Activated gamma-delta T cell (primary cell): Measurements from ENCODE around the gene RBX1.
"Not testable (repeated sequence)": the region's sequence is repeated elsewhere in the genome, so short reads cannot be mapped to it uniquely, and the experiment has no call there.

Source experiments
- DNase-seq: peaks from one replicate; lab custom pipeline; 2025; lab: John Stamatoyannopoulos, UW

The RBX1 gene

DNA sequence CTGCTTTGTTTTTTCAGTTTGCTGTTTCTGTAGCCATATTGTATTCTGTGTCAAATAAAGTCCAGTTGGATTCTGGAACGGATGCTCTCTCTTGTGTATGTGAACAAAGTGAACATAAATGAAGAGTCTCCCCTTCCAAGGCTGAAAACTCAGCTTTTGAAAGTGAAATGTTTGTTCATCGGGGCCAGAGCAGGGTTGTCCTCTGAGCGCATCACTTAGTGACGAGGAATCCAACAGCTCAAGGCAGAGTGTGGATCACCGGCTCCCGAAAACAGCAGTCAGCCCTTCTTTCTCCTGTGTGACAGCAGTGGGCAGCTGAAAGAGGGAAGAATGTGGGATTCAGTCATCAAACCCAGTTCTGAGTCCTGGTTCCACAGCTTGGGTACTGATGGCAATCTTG, 21.4 kb downstream of the RBX1 start:
- DNase-seq, result no peak

DNA sequence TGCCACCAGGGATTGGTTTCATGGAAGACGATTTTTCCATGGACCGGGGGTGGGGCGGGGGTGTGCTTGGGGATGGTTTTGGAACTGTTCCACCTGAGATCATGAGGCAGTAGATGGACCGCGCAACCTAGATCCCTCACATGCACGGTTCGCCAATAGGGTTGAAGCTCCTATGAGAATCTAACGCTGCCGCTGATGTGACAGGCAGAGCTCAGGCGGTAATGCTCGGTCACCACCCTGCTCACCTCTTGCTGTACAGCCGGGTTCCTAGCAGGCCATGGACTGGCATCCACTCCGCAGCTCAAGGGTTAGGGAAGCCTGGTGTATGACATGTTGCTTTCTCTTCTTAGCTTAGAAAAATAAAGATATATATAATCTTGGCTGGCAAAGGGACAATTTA, 22.0 kb downstream of the RBX1 start:
- no peak for DNase-seq

DNA sequence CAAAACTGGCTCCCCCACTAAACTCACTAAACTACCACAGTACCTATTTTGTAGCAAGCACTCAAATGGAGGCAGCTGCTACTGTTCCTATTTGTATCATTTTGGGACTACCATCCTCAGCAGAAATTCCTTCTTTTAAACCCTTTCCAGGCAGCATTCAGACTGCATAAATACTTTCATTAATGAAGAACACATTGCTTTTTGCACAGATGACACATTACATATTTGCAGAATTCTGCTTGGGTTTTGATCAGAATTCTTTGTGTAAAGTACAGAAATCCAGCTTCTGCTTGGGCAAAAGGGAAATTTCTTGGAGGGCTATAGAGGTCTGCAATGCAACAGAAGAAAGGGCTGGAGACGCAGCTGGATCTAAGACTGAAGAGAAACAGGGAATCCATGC, 24.2 kb downstream of the RBX1 start:
- no peak for DNase-seq

DNA sequence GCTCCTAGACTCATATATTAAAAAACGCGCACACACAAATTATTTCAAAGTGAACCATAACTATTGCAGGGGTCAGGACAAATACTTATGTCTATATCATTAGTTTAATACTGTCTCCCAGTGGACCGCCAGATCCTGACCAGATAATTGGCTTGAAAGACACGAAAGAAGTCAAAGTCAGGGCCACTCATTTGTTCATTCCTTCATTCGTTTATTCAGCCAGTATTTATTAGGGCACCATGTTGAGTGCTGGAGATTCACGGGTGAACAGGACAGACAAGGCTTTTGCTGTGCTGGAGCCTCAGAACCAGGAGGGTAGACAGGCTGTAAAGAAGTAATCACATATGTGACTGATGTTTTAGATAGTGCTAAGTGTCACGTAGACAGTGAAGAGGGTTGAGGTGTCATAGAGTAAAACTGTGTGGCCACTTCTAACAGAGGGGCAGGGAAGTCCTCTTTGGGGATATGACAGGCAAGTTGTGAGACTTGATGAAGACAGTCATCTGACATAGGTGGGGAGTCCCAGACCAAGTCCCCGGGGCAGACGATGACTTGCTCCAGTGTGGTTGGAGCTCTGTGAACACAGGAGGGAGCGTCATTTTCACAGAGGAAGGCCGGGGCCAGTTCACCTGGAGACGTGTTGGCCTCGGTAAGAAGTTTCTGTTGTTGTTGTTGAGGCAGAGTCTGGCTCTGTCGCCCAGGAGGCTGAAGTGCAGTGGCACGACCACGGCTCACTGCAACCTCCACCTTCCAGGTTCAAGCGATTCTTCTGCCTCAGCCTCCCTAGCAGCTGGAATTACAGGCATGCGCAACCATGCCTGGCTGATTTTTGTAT, 25.9 kb downstream of the RBX1 start:
- DNase-seq, result no peak

DNA sequence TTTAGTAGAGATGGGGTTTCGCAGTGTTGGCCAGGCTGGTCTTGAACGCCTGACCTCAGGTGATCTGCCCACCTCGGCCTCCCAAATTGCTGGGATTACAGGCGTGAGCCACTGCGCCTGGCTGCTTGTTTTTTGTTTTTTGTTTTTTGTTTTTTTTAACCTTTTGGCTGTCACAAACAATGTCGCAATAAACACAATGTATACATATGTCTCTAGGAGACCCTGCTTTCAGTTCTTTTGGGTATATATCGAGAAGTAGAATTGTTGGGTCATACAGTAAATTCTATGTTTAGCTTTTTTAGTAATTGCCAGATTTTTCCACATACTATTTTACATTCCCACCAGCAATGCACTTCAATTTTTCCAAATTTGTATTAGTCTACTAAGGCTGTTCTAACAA, 28.0 kb downstream of the RBX1 start:
- DNase-seq, result no peak

DNA sequence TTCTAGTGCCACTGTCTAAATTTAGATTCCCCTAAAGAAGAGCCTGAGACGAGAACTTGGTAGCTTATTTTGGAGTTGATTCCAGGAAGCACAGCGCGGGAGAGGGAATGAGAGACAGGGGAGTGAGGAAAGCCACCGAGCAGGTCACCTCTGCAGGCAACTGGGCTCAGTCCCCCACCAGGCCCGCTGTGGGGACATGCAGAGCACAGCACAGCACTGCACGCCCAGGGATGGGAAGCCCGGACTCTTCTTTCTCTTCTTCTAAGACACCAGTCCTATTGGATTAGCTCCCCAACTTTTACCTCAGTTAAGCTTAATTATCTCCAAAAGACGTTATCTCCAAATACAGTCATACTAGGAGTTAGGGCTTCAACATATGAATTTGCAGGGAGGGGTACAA, 28.7 kb downstream of the RBX1 start:
- no peak for DNase-seq

DNA sequence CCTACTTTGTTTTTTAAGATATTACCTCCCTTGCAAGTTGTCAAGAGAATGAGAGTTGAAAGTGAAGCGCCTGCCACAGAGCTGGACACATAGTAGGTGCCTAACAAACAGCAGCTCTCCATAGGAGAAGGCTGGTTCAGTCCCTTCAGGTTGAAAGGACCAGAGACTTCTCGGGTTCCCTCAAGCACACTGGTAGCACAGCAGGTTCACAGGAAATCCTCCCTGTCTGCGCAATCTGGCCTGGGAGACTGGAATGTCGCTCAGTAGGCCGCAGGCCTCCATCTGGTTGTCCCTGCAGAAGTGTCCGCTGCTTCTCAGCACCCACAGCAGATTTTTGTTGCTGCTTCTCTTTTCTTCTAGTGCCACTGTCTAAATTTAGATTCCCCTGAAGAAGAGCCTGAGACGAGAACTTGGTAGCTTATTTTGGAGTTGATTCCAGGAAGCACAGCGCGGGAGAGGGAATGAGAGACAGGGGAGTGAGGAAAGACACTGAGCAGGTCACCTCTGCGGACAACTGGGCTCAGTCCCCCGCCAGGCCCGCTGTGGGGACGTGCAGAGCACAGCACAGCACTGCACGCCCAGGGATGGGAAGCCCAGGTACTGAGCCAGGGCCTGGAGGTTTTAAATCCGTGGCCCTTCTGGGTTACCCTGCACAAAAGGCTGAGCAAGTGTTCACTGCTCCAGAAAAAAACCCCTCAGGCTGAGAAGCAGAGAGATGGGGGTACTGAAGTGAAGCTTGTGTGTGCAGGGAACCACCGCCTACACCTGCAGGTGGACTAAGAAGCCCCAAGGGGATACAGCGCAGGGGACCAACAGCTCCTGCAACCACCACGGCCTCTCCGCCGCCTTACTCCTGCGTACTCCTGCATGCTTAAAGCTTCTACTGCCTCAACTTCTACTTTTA, 31.6 kb downstream of the RBX1 start:
- no peak for DNase-seq

DNA sequence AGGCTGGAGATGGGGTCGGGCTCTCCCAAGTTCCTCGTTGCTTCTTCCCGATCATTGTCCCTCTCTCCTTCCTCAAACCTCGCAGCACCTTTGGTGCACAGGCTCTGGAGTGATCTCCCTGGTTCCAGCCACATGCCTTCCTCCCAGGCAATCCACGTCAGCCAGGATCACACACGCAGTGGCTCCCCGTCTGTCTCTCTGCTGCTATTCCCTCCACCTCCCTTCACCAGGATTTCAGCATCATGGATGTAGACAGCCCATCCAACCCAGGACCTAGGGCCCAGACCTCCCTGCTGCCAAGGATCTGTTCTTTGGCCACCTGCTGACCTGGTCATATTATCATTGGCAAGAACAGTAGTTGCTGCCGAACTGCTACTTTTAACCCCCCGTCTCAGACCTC, 40.1 kb downstream of the RBX1 start:
- no peak for DNase-seq

DNA sequence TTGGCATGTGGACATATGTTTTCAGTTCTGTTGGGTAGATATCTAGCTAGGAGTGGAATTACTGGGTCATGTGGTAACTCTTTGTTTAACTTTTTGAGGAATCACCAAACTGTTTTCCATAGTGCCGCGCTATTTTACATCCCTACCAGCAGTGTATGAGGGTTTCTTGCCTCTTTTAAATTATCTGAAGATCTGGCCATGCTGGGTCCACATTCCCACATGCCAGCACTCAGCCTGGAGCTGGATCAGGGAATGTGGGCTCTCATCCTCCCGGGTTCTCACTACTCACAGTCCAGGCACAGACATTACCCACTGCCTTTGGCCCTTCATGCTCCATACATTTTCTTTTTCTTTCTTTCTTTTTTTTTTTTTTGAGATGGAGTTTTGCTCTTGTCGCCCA, 44.6 kb downstream of the RBX1 start:
- no peak for DNase-seq

DNA sequence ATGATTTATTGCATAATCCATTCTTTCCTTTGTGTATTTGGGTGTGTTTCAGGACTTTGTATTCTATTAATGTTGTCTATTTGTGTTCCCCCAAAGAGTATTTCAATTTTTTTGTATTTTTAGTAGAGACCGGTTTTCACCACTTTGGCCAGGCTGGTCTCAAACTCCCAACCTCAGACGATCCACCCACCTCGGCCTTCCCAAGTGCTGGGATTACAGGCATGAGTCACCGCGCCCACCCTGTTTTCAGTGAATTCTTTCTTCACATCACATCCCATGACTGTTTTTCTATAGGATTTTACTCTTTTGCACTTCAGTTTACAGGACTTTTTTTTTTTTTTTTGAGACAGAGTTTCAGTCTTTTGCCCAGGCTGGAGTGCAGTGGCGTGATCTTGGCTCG, 46.3 kb downstream of the RBX1 start:
- DNase-seq, result no peak

DNA sequence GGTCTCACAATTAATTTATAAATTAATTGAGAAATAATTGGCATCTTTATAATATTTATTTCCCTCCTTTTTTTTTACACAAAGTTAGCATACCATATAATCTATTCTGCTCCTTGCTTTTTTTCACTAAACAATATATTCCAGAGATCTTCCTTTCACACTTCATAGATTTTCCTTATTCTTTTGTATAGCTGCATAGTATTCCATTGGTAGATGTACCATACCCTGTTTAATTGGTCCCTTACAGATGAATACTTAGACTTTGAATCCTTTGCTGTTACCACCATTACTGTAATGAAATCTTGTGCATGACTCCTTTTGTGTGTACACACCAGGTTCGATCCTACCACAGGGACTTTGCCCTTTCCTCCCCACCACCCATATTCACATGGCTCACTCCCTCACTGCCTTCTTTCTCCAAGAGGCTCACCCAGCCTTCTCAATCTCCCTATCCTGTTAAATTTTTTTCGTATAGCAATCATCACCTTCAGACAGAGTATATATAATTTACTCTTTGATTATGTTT, 48.9 kb downstream of the RBX1 start:
- DNase-seq, result no peak

DNA sequence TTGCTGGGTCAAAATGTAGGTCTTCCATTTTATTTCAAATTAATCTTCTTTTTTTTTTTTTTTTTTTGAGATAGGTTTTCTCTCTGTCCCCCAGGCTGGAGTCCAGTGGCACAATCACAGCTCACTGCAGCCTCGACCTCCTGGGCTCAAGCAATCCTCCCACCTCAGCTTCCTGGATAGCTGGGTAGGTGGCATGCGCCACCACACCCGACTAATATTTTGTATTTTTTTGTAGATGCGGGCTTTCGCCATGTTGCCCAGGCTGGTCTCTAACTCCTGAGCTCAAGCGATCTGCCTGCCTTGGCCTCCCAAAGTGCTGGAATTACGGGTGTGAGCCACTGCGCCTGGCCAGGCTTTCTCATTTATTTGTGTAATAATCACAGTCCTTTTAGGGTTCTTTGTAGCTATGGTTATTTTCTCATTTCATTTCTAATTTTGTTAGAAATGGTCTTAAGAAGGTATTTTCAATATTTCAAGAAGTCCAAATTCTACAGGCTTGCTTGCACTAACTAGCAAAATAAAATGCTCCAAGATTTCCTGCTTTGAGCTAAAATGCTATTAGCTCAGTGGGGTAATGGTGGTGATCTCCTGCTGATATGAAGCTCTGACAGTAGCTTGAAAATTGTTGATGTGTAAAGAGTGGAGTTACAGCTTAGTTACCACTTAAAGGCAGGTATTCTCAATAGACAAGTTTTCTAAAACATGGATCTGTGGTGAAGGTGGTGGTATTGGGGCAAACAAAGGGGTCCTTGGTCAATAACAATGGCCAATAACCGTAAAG, 50.0 kb downstream of the RBX1 start:
- no peak for DNase-seq

DNA sequence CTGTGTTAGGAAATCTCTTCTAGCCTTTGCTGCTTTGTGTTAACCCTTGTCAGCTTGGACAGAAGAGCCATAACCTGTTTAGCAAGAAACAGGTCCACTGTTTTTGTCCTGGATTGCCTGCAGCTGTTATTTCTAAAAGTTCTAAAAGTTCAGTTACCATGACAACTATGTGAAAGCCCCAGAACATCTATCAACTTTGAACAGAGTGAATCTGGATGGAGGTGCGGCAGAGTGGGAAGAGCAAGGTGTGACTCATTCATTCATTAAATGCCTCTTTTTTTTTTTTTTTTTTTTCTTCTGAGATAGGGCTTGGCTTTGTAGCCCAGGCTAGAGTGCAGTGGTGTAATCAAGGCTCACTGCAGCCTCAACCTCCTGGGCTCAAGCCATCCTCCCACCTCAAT, 50.5 kb downstream of the RBX1 start:
- DNase-seq, result no peak

DNA sequence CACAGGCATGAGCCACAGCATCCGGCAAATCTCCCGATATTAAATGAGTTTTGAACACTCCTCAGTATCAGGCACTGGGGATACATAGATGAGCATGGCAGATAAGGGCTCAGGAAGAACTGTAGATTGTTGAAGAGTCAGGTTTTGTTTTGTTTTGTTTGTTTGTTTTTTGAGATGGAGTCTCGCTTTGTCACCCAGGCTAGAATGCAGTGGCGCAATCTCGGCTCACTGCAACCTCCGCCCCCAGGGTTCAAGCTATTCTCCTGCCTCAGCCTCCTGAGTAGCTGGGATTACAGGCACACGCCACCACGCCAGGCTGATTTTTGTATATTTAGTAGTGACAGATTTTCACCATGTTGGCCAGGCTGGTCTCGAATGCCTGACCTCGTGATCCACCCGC, 51.2 kb downstream of the RBX1 start:
- DNase-seq, result not testable (repeated sequence)

DNA sequence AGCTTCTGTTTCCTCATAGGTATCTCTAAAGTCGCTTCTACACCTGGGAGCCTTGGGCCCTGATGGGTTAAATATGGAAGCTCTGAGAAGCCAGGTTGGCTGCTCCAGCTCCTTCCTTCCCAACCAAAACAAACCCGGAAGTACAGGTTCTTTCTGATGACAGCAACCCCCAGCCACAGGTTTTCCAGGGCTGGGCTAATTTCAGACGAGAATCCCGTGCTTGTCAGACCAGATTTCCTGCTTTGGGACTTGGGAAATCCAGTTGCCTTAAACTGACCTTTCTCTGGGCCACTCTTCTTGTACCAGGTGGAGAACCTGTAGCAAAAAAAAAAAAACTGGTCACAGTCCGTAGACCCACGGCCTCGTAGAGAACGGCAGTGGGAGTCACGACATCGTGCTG, 51.9 kb downstream of the RBX1 start:
- no peak for DNase-seq

DNA sequence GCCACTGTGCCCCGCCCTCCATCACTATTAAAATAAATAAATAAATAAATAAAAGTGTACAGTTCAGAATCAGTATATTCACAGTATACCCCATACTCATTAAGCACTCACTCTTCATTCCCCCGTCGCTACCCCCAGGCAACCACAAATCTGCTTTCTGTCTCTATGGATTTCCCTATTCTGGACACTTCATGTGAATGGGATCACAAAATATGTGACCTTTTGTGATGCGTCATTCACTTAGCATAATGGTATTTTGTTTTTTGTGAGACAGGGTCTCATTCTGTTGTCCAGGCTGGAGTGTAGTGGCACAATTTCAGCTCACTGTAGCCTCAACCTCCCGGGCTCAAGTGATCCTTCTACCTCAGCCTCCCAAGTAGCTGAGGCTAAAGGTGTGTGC, 52.8 kb downstream of the RBX1 start:
- DNase-seq, result no peak

DNA sequence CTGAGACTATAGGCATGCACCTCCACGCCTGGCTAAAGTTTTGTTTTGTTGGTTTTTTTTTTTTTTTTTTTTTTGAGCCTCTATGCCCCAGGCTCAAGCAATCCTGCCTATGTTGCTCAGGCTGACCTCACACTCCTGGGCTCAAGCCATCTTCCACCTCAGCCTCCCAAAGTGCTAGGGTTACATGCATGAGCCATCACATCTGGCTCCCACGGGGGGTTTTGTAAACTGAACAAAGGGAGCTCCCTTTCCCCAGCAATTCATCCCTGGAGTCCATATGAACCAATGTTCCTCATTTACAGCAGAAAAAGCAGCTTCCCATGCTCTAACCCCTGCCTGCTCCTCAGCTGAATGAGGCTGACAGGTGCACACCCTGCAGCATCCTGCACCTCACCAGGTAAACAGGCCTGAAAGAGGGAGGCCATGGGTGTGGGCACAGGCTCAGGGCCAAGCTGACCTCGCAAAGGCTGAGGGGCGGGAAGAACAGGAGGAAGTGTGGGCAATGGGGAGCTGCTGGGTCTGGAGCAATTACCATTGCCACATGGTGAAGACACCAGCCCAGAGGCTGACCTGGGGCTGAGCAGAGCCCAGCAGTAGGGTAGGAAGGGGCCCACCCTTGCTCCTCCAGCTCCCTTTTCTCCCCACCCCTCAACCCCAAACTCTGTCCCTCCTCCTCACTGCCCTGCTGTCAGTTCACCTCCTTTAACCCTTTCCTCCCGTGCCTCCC, 58.2 kb downstream of the RBX1 start:
- DNase-seq, result no peak

DNA sequence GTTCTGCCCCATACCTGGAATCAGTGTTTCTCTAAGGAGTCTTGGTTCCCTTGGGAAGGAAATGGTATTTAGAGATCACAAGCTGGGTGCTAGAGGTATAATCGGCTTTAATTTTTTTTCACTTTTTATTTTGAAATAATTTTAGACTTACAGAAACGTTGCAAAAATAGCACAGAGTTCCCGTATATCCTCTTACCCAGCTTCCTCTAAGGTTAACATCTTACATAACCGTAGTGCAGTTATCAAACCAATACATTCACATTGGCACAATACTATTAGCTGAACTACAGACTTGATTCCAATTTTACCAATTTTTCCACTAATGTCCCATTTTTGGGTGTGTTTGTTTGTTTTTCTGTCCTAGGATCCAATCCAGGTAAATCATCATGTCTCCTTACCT, 63.8 kb downstream of the RBX1 start:
- DNase-seq, result no peak

DNA sequence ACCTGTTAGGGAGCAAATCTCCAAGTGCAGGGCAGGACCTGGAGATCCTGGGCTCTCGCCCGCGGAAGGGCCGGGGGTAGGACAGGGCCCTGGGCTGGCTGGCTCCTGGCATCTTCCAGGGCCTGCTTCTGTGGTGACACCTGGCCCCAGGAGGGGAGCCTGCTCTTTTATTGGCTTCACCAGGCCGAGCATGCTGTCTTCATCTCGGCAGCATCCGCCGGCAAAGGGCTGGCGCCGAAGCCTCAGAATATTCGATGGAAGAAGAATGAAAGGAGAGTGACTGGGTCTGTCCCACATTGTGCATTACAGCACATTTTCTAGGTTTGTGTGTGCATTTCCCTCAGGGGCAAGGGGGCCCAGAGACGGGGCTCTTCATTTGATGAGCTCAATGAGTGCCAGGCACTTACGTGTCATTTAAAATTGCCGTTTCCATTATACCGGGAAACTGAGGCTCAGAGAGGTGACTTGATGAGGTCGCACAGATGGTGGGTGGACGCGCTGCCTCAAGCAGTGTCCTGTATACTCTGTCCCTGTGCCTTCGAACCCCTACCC, 70.0 kb downstream of the RBX1 start:
- DNase-seq, result no peak

DNA sequence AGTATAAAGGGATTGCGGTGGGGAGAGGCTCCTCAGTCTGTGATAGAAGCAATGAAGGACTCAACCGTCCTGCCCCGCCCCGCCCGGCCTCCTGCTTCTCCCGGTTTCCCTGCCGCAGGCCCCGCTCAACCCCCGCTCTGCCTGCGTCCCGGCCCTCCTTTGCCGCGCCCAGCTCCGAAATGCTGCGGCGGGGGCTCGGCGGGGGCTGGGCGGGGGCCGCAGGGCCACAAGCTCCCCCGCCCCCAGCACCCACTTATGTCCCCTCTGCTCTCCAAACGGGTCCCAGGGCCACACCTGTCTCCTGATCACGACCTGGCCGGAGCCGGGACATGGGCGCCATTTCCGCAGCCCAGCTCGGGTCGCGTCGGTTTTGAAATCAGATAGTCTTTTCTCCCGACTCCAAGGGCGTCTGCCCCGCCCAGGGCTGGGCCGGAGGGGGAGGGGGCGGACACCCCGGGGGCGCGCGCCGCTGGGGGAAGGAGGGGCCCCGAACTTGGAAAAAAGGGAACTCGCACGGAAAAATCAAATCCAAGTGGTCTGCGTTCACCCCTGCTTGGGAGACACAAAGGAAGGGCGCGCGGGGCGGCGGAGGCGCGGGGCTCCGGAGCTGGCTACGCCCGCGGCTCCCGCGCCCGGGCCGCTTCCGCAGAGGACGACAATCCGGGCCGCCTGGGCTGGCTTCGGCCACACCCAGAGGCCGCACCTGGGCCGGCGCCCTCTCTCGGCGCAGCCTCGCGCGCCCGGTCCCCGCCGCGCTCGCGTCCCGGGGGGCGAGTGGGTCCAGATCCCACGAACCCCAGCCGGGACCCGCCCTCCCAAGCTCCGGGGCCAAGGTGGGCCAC, 70.7 kb downstream of the RBX1 start:
- no peak for DNase-seq
